ENCODE measurements around the gene KIF16B.

GRCh38 chr20:16352321-16352720 is 220.9 kb downstream of the KIF16B start:
- TF ChIP-seq, protein P1, sequence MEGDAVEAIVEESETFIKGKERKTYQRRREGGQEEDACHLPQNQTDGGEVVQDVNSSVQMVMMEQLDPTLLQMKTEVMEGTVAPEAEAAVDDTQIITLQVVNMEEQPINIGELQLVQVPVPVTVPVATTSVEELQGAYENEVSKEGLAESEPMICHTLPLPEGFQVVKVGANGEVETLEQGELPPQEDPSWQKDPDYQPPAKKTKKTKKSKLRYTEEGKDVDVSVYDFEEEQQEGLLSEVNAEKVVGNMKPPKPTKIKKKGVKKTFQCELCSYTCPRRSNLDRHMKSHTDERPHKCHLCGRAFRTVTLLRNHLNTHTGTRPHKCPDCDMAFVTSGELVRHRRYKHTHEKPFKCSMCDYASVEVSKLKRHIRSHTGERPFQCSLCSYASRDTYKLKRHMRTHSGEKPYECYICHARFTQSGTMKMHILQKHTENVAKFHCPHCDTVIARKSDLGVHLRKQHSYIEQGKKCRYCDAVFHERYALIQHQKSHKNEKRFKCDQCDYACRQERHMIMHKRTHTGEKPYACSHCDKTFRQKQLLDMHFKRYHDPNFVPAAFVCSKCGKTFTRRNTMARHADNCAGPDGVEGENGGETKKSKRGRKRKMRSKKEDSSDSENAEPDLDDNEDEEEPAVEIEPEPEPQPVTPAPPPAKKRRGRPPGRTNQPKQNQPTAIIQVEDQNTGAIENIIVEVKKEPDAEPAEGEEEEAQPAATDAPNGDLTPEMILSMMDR (IDR thresholded peaks at IDR 0.05), result no peak
- TF ChIP-seq TCF7 (CRISPR knock-in tag; IDR thresholded peaks at IDR 0.05; ENCODE audit: low read depth) (no peak), ZBTB21 (CRISPR knock-in tag; IDR thresholded peaks at IDR 0.05; ENCODE audit: borderline replicate concordance) (no peak), NR1H2 (CRISPR knock-in tag; IDR thresholded peaks at IDR 0.05) (no peak), ZNF317 (CRISPR knock-in tag; IDR thresholded peaks at IDR 0.05; ENCODE audit: borderline replicate concordance, low read depth) (no peak)
- TF ChIP-seq, protein P2, sequence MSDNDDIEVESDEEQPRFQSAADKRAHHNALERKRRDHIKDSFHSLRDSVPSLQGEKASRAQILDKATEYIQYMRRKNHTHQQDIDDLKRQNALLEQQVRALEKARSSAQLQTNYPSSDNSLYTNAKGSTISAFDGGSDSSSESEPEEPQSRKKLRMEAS (CRISPR knock-in tag; IDR thresholded peaks at IDR 0.05), result no peak

Measured in WTC11 (cell line).